ENCODE measurements around the gene NLN. TPM values are rescaled to one million over a fixed set of nuclear protein-coding genes. Genes with fewer than 3 reads are reported as not detected.
"Not testable (repeated sequence)": the region's sequence is repeated elsewhere in the genome, so short reads cannot be mapped to it uniquely, and the experiment has no call there.

Gene NLN
- total RNA-seq, 1 donor from 2014 or later = 47.1 TPM

DNA sequence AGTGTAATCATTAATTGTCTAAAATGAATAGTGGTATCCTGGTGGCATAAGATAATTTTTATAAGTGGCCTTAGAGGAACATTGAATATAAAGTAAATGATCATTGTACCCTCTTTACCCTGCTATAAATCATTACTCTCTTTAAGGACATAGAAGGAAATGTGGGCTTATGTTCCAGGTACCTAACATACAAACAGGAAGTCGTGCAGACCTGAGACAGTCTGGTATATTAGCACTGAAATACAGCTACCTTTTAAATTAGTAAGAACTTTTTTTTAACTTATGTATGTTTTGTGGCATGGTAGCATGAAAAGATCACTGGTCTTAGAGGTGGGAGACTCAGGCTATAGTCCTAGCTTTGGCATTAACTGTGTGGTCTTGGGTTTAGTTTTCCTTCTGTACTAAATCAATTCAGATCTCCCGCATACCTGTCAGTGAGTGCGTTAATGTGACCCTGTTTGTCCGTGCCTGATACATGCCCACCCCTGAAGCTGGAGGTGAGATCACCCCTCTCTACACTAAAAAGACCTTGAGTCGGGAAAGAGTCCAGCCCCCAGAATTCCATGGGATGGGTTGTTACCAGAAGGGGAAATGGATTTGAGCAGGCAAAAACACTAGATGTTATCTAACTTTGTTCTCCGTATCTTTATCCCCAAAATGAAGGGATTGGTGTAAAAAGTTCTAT is 145.0 kb downstream of the NLN start:
- no peak for ATAC-seq
- DNase-seq (ENCODE audit: low spot score) = no peak

DNA sequence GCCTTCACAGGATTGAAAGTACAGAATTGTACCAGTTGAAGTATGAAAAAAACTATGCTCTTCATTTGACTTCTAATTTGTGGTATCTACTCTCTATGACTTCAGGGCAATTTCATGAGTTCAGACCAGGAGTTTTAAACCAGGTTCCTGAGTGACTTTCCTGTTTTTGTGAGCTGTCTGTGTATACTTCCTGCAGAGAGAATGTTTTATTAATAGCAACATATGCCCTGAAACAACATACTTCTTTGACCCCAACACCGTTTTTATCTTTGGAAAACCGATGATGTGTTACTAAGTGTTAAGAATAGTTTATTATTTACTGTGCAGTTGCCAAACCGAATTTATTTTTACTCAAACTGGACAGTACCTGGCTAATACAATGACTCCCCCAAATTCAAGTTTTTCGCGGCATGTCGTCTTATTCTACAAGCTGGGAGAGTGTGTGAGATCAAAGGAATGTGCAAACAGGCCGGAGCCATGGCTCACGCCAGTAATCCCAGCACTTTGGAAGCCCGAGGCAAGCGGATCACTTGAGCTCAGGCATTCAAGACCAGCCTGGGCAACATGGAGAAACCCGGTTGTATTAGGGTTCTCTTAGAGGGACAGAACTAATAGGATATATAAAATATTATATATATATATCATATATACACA is 145.7 kb downstream of the NLN start:
- DNase-seq (ENCODE audit: low spot score) (no peak), ATAC-seq (no peak)

GRCh38 chr5:65868509-65868908 is 146.5 kb downstream of the NLN start:
- DNase-seq (ENCODE audit: low spot score) (no peak), ATAC-seq (no peak)

DNA sequence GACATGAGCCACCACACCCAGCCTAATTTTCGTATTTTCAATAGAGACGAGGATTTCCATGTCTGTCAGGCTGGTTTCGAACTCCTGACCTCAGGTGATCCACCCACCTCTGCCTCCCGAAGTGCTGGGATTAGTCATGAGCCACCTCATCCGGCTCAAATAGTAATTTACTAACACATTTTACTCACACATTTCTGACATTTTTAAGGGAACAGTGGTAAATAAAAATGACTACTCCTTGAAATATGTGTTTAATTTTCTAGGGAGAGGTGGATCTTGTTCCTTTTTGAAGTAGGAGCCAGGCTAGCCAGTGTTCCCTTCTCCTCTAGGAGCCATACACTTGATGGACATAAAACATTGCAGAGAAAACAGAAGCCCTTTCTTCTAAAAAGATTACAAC is 149.2 kb downstream of the NLN start:
- DNase-seq (ENCODE audit: low spot score) (no peak), ATAC-seq (no peak)

GRCh38 chr5:65871776-65872175 is 149.8 kb downstream of the NLN start:
- ATAC-seq; DNase-seq (ENCODE audit: low spot score): not testable (repeated sequence)

- DNase-seq (ENCODE audit: low spot score) (no peak), ATAC-seq (no peak)
These were observed 151.3 kb downstream of the NLN start for GRCh38 chr5:65873181-65873750.

DNA sequence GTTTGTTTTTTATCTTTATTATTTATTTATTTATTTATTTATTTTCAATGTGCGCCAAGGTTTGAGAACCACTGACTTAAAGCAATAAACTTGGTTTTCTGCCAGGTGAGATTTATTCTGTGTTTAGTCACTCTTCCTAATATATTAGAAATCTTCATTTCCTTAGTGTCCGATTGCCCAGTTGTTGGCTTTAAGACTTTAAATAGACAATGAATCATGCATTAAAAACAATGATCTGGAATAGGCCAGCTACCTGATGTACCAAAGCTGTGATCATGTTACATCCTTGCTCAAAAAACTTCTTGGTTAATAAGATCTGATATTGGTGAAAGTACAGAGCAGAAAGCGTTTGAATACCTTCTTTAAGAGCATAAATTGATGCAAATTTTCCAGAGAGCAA is 152.2 kb downstream of the NLN start:
- DNase-seq (ENCODE audit: low spot score) (no peak), ATAC-seq (no peak)

GRCh38 chr5:65876496-65876895 is 154.5 kb downstream of the NLN start:
- no peak for ATAC-seq
- no peak for DNase-seq (ENCODE audit: low spot score)

DNA sequence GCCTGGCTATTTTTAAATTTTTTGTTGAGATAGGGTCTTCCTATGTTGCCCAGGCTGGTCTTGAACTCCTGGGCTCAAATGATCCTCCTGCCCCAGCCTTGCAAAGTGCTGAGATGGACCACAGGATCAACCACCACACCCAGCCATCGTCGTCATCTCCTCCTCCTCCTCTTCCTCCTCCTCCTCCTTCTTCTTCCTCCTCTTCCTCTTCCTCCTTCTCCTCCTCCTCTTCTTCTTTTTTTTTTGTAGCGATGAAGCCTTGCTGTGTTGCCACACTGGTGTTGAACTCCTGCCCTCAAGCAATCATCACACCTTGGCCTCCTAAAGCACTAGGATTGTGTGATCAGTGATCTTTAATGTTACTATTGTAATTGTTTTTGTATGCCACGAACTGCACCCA is 155.0 kb downstream of the NLN start:
- ATAC-seq = no peak
- no peak for DNase-seq (ENCODE audit: low spot score)

Other genes with a start within 250 kb of the NLN start
- 0.30 TPM for gene ADAMTS6, start 240.3 kb upstream of the NLN start, total RNA-seq
- 0.25 TPM for gene CENPK, start 159.0 kb upstream of the NLN start, total RNA-seq
- 9.6 TPM for gene PPWD1, start 158.9 kb upstream of the NLN start, total RNA-seq
- gene TRIM23, start 97.9 kb upstream of the NLN start, total RNA-seq = 8.5 TPM
- 0.55 TPM for gene SHLD3, start 97.2 kb upstream of the NLN start, total RNA-seq
- 7.5 TPM for gene TRAPPC13, start 97.2 kb upstream of the NLN start, total RNA-seq
- 3.0 TPM for gene SGTB, start 96 bp upstream of the NLN start, total RNA-seq
- 31.4 TPM for gene ERBIN, start 204.4 kb downstream of the NLN start, total RNA-seq